HepG2 (cell line): ENCODE results near the gene MLN. TPM values are rescaled to one million over a fixed set of nuclear protein-coding genes. Genes with fewer than 3 reads are reported as not detected.

Experiments used
- ATAC-seq: fragments of 200-7000 bp; cut with Tn5 transposase; 3 replicates; pipeline ENCODE4 v1.9.1; 2020; ENCODE audit warnings: mild to moderate bottlenecking, moderate library complexity
- BruUV-seq: library from RNA; stranded (reverse); fragments of 400-500 nt; replicated peaks from 2 replicates; lab custom pipeline; 2021; lab: Mats Ljungman, UMichigan
- CTCF ChIA-PET: fragments of 300-600 bp; formaldehyde crosslinking; extraction: SDS; loops from one replicate; lab custom pipeline; 2021; ENCODE audit warnings: low total read pairs, inconsistent platforms, low intra/inter-chr PET ratio; lab: Yijun Ruan, JAX
- POLR2A ChIA-PET: fragments of 350-600 bp; sonication (Branson Sonifier 250); formaldehyde crosslinking; loops from one replicate; lab custom pipeline; 2020; ENCODE audit warnings: antibody characterized with exemption, inconsistent platforms; lab: Yijun Ruan, JAX
- DNase-seq: peaks from one replicate; pipeline ENCODE4 v3.0.0-alpha.2; 2015; ENCODE audit warnings: low spot score
- FAIRE-seq: peaks from 3 replicates; lab custom pipeline; 2011; peaks lifted over from hg19 to GRCh38; lab: Jason Lieb, UNC
- H2AFZ ChIP-seq: one replicate; pipeline ENCODE4 v1.6.1; 2011; ENCODE audit warnings: low read length, inconsistent platforms
- H3K27ac ChIP-seq: fragments of 300-600 bp; 3 replicates; pipeline ENCODE4 v1.8.0; 2011; ENCODE audit warnings: mixed run types, mild to moderate bottlenecking, mixed read lengths, low read length, inconsistent platforms; ENCODE audit not compliant: insufficient read depth; ENCODE audit errors: extremely low read length
- H3K27me3 ChIP-seq, 2 experiments: fragments of 200-600 bp in 1 of 2; 2 replicates in 1 of 2; 3 replicates in 1 of 2; pipeline versions ENCODE4 v1.6.0 to v1.8.0; 2011; ENCODE audit warnings: low read length in 2 of 2, mild to moderate bottlenecking in 2 of 2, moderate library complexity in 2 of 2, inconsistent platforms in 1 of 2; ENCODE audit not compliant: insufficient read depth in 2 of 2, control insufficient read depth in 1 of 2
- H3K36me3 ChIP-seq, 2 experiments: fragments of 200-600 bp in 1 of 2; replicated peaks in 1 of 2; 2 replicates in 1 of 2; 3 replicates in 1 of 2; pipeline versions ENCODE4 v1.5.1 to v1.8.0; 2011; ENCODE audit warnings: low read length in 2 of 2, inconsistent platforms in 1 of 2; ENCODE audit not compliant: insufficient read depth in 2 of 2, control insufficient read depth in 1 of 2
- H3K4me1 ChIP-seq: 2 replicates; pipeline ENCODE4 v1.5.1; 2012; ENCODE audit warnings: low read length, inconsistent platforms; ENCODE audit not compliant: insufficient read depth
- H3K4me2 ChIP-seq: 2 replicates; pipeline ENCODE4 v1.6.0; 2011; ENCODE audit warnings: low read depth, low read length, inconsistent platforms
- H3K4me3 ChIP-seq, 3 experiments: fragments of 200-600 bp in 1 of 3; sonication (generic), shearing (Covaris generic) in 1 of 3; replicated peaks in 1 of 3; 2 replicates each; pipeline ENCODE4 v1.5.1; 2011 to 2016; ENCODE audit warnings: low read length in 3 of 3, inconsistent platforms in 2 of 3, low read depth in 2 of 3, mild to moderate bottlenecking in 2 of 3, control low read depth in 1 of 3, mixed read lengths in 1 of 3; ENCODE audit not compliant: insufficient read depth in 1 of 3
- H3K79me2 ChIP-seq: one replicate; pipeline ENCODE4 v1.6.1; 2011; ENCODE audit warnings: low read length, inconsistent platforms; ENCODE audit not compliant: insufficient read depth
- H3K9ac ChIP-seq: 2 replicates; pipeline ENCODE4 v1.6.0; 2011; ENCODE audit warnings: mild to moderate bottlenecking, low read depth, low read length, inconsistent platforms; ENCODE audit not compliant: insufficient read depth
- H3K9me3 ChIP-seq: 2 replicates; pipeline ENCODE4 v1.5.1; 2012; ENCODE audit warnings: mild to moderate bottlenecking, low read length
- H4K20me1 ChIP-seq: 2 replicates; pipeline ENCODE4 v1.6.0; 2011; ENCODE audit warnings: inconsistent platforms, mild to moderate bottlenecking, low read length, moderate library complexity; ENCODE audit not compliant: insufficient read depth
- ARID5B ChIP-seq: IDR thresholded peaks from 2 replicates; pipeline ENCODE4 v1.4.0; 2020; ENCODE audit warnings: mild to moderate bottlenecking, missing genetic modification reagents
- ATF7 ChIP-seq, 2 experiments: fragments of 450-650 bp in 1 of 2; sonication (generic) in 1 of 2; formaldehyde crosslinking in 1 of 2; IDR thresholded peaks; 2 replicates each; pipeline versions ENCODE4 v1.4.0 to v1.6.1; 2016 to 2020; ENCODE audit warnings: antibody characterized with exemption in 1 of 2, mild to moderate bottlenecking in 1 of 2, missing genetic modification reagents in 1 of 2
- BRD4 ChIP-seq: sonication (generic); formaldehyde crosslinking; IDR thresholded peaks from 2 replicates; pipeline ENCODE4 v1.4.0; 2020; ENCODE audit warnings: missing genetic modification reagents
- GTF2F1 ChIP-seq: fragments of 150-350 bp; IDR thresholded peaks from 2 replicates; pipeline ENCODE4 v1.6.1; 2014; ENCODE audit warnings: low read length
- HHEX ChIP-seq: IDR thresholded peaks from 2 replicates; pipeline ENCODE4 v1.6.1; 2016; ENCODE audit warnings: control low read depth
- JDP2 ChIP-seq: sonication (generic); formaldehyde crosslinking; IDR thresholded peaks from 2 replicates; pipeline ENCODE4 v1.8.1; 2022; ENCODE audit warnings: missing genetic modification reagents, borderline replicate concordance
- KIAA2018 ChIP-seq: sonication (generic); formaldehyde crosslinking; IDR thresholded peaks from 2 replicates; pipeline ENCODE4 v1.5.0; 2020; ENCODE audit warnings: mild to moderate bottlenecking, missing genetic modification reagents, borderline replicate concordance
- NFIC ChIP-seq: IDR thresholded peaks from 2 replicates; pipeline ENCODE4 v1.6.1; 2012; ENCODE audit warnings: mild to moderate bottlenecking, low read length, inconsistent platforms
- NFYB ChIP-seq: sonication (generic); formaldehyde crosslinking; IDR thresholded peaks from 2 replicates; pipeline ENCODE4 v1.4.0; 2020; ENCODE audit warnings: missing genetic modification reagents
- ONECUT2 ChIP-seq: sonication (generic); formaldehyde crosslinking; IDR thresholded peaks from 2 replicates; pipeline ENCODE4 v1.4.0; 2020; ENCODE audit warnings: missing genetic modification reagents
- RNF2 ChIP-seq: fragments of 450-650 bp; conservative IDR thresholded peaks from 2 replicates; pipeline ENCODE4 v1.6.1; 2016; ENCODE audit warnings: low read depth
- ZNF383 ChIP-seq: sonication (generic); formaldehyde crosslinking; IDR thresholded peaks from 2 replicates; pipeline ENCODE4 v1.4.0; 2020; ENCODE audit warnings: missing genetic modification reagents, mild to moderate bottlenecking, borderline replicate concordance
- ZNF431 ChIP-seq: sonication (generic); formaldehyde crosslinking; IDR thresholded peaks from 2 replicates; pipeline ENCODE4 v1.9.0; 2022; ENCODE audit warnings: missing genetic modification reagents, low read depth, mild to moderate bottlenecking, borderline replicate concordance
- ZNF576 ChIP-seq: sonication (generic); formaldehyde crosslinking; IDR thresholded peaks from 2 replicates; pipeline ENCODE4 v1.4.0; 2020; ENCODE audit warnings: mild to moderate bottlenecking, missing genetic modification reagents
- WGBS: methylation state at CpG from one replicate; pipeline ENCODE4 v1.1.6; 2017; ENCODE audit warnings: low lambda C conversion rate; 5-methylcytosine and 5-hydroxymethylcytosine counted together
- in situ Hi-C: cut with HindIII; loops from 2 replicates; pipeline ENCODE4 v1.10.0; 2017; ENCODE audit warnings: low pct_unique_long_range_greater_than_20kb; ENCODE audit not compliant: extremely low pct_ligation_motif_present
- intact Hi-C: fragments of 100-400 bp; cut with micrococcal nuclease; formaldehyde crosslinking; loops from one replicate; pipeline ENCODE4 v1.10.0; 2022; ENCODE audit not compliant: unreplicated experiment
- polyA plus RNA-seq, 8 experiments: library from polyadenylated mRNA; depleted of rRNA in 3 of 8; stranded (reverse) in 7 of 8; unstranded in 1 of 8; fragments of >200 nt; fragmentation: Illumina TruSeq in 4 of 8; extraction: Trizol in 4 of 8; gene quantifications; 2 replicates each; pipeline versions ENCODE4 v1.2.1 to v1.2.3, GENCODE V29; 2011 to 2016; ENCODE audit warnings: low read depth in 4 of 8, missing spikeins in 1 of 8, mixed read lengths in 1 of 8; ENCODE audit not compliant: insufficient read depth in 1 of 8
- total RNA-seq, 5 experiments: library from RNA; depleted of rRNA; stranded (reverse); fragments of >200 nt; fragmentation: Illumina TruSeq; extraction: Trizol; gene quantifications; 2 replicates each; pipeline ENCODE4 v1.2.3, GENCODE V29; 2016; ENCODE audit warnings: low read depth in 1 of 5

Gene MLN
- total and polyA plus RNA-seq, 2 of the 13 experiments (the other 11 are each of a cell fraction or from before 2014, with no cell fraction given): not detected

GRCh38 chr6:33853026-33853425, 49.2 kb upstream of the MLN start:
- Histone ChIP-seq H3K79me2 (no peaks in the 10 kb centered on the region), H3K4me1 (peaks cover 13% of the 10 kb centered on the region), H3K4me3 (no peak overlapping the region), H3K27me3 (peaks cover 2 to 54% of the 10 kb centered on the region in 2 experiments; a peak in 4 of 5 replicates), H3K27ac (no peak overlapping the region), H4K20me1 (no peaks in the 10 kb centered on the region; the same call in 1 of the 2 replicates), H3K9me3 (no peaks in the 10 kb centered on the region), H3K4me2 (no peak overlapping the region), H3K9ac (no peak overlapping the region), H3K36me3 (no peaks in the 10 kb centered on the region), H2AFZ (no peak overlapping the region)
- FAIRE-seq (no peak), ATAC-seq (no peak), DNase-seq (no peak)
- in situ Hi-C loops (no loop called here), intact Hi-C loops (no loop called here)
- ChIA-PET CTCF (no interaction called here), POLR2A (no interaction called here)
- 42% methylated on average over 4 of the region's 4 CpGs for WGBS
- no TSS peak for BruUV-seq
- no peak for TF ChIP-seq HHEX (CRISPR knock-in tag)
- no peak for TF ChIP-seq KIAA2018 (CRISPR knock-in tag)
- TF ChIP-seq BRD4: no peak
- no peak for TF ChIP-seq ZNF431 (CRISPR knock-in tag)
- TF ChIP-seq NFIC: no peak
- TF ChIP-seq JDP2 (CRISPR knock-in tag): no peak
- no peak for TF ChIP-seq NFYB (CRISPR knock-in tag)
- no peak for TF ChIP-seq ZNF383
- TF ChIP-seq RNF2: no peak
- no peak for TF ChIP-seq ZNF576 (CRISPR knock-in tag)
- no peak for TF ChIP-seq GTF2F1
- TF ChIP-seq ARID5B (CRISPR knock-in tag): no peak
- no peak for TF ChIP-seq ONECUT2 (CRISPR knock-in tag)
- no peak for TF ChIP-seq ATF7 (IDR thresholded peaks at IDR 0.05)
- no peak for TF ChIP-seq ATF7 (CRISPR knock-in tag; IDR thresholded peaks at IDR 0.05)
